Cerebellar cortex (tissue), 1 donor: ENCODE data around the gene CCDC9B.

ENCODE experiments used
- DNase-seq: peaks from one replicate; pipeline ENCODE4 v3.0.0-alpha.2; 2015; ENCODE audit warnings: low spot score

The CCDC9B gene

GRCh38 chr15:40289140-40289775 is 51.5 kb downstream of the CCDC9B start:
- peak; percentile 52 for DNase-seq

GRCh38 chr15:40287968-40288367 is 52.8 kb downstream of the CCDC9B start:
- no peak for DNase-seq

- DNase-seq = no peak
Observed at GRCh38 chr15:40287505-40287904, 53.2 kb downstream of the CCDC9B start.

GRCh38 chr15:40286794-40287193 is 53.9 kb downstream of the CCDC9B start:
- DNase-seq = no peak

GRCh38 chr15:40286061-40286532 is 54.6 kb downstream of the CCDC9B start:
- no peak for DNase-seq

GRCh38 chr15:40285554-40286011 is 55.2 kb downstream of the CCDC9B start:
- no peak for DNase-seq

GRCh38 chr15:40285151-40285550 is 55.6 kb downstream of the CCDC9B start:
- peak; percentile 48 for DNase-seq

GRCh38 chr15:40283615-40284300 is 57.0 kb downstream of the CCDC9B start:
- no peak for DNase-seq

GRCh38 chr15:40282869-40283614 is 57.7 kb downstream of the CCDC9B start, which contains the start of gene ANKRD63:
Gene ANKRD63, minus strand, starts transcription at chr15:40283064. Its CDS starts 478 bp downstream, at chr15:40282586.
- no peak for DNase-seq

- DNase-seq = no peak
Observed at GRCh38 chr15:40282147-40282868, 58.4 kb downstream of the CCDC9B start.

- no peak for DNase-seq
Observed at GRCh38 chr15:40281801-40282146, 59.0 kb downstream of the CCDC9B start.
